GM18520 (cell line): Measurements from ENCODE around the gene MFAP3L.
"Not testable (repeated sequence)": the region's sequence is repeated elsewhere in the genome, so short reads cannot be mapped to it uniquely, and the experiment has no call there.

ENCODE experiments used
- ATAC-seq: cut with Tn5 transposase; IDR thresholded peaks from one replicate; pipeline ENCODE4 v1.9.1; 2021; ENCODE audit not compliant: unreplicated experiment

Gene MFAP3L

DNA sequence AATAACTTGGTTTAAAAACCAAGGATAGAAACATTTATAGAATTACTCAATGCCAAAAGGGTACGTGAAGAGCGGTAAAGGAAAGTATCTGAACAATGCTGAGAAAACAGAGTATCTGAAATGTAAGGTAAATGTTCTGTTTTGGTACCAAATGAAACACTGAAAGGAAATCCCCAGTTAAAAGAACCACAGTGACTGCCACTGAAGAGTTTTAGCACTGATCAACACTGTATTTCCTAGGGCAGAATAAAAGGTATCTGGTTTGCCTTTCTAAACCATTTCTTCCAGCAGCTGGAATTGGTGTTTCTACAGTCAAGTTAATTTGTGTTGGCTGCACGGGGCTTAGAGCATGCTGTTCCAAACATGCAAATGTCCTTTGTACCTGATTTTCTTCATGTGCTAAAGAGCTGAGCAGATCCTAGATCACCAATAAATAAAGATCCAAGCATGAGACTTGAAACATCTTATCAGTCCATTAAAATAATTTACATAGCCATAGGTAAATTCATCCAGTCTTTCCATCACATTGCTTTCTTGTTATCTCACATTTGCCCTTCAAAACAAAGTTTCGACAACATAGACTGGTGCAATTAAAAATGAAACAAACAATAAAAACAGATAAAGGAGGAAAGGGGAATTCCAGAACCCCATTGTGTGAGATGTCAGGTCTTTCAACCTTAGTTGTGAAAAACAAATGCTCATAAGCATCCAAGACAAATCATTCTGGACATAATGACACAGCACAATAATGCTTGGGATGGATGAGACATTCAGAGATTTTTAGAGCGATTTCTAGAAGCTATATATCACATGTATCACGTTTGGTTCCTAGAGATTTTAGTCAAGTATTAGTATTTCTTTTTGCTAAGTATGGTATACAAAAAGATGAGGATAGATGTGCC, 38.6 kb downstream of the MFAP3L start:
- ATAC-seq = no peak

DNA sequence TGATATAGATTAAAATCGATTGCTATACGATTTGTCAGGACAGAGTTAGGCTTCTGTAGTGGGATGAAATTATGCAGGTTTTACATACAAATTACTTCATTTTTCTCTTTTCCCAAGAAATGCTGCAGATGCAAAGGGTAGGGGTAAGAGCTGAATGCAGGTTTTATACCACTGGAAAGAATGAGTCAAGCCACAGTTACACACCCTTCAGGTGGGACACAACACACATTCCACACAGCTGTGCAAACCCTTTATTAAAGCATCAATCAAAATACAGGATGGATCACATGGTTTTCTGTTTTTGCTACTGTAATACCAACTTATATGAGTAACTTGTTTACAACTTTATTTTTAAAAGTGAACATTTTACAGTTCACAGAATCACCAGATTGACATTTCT, 39.8 kb downstream of the MFAP3L start:
- ATAC-seq = no peak

DNA sequence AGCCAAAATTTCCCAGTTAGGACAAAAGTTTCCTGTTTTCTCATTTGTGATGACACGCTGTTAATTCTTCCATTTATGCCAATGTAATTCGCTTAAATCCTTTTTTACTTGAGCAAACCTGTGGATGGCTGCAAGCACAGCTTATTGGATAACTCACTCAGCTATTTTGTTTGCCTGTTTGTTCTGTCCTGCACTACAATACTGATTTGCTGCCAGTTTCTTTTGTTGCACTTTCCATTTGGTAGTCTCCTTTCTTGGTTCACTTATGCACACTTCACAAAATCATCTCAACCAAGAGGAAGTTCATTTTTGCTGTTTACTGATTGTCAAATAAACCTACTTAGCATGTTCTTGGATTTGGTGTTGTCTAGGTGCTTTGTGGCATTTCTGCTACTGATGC, 40.3 kb downstream of the MFAP3L start:
- ATAC-seq = no peak

DNA sequence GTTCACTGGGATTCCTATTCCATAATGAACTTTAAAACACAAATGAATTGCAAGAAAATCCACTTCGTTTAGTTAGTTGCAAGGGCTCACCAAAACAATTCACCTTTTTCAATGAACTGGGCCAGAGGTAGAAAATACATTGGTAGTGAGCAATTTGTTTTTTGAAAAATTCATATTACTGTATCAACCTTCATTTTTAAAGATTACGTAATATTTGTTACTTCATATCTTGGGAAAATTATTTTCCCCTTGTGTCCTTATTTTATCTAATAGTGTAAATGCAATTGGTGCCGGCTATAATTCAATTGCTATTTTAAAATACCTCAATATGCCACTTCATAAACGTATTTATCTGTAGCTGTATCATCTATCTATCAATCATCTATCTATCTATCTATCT, 41.5 kb downstream of the MFAP3L start:
- ATAC-seq = no peak

DNA sequence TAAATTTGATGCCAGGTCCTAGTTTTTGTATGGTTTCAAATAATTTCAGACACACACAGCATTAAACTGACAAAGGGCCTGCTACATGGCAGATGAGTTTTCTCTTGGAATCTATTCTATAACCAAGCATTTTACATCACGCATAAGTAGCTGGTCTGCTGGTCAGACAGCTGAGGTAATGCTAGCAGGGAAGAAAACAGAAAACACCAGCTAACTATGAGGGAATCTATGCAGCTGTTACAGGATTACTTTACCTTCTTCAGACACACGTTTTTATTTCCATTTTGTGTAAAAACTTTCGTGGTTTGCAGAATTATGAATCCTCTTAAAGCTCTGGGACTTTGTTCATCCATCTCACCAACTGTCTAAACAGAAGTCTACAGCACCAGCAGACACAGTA, 42.0 kb downstream of the MFAP3L start:
- ATAC-seq = no peak

DNA sequence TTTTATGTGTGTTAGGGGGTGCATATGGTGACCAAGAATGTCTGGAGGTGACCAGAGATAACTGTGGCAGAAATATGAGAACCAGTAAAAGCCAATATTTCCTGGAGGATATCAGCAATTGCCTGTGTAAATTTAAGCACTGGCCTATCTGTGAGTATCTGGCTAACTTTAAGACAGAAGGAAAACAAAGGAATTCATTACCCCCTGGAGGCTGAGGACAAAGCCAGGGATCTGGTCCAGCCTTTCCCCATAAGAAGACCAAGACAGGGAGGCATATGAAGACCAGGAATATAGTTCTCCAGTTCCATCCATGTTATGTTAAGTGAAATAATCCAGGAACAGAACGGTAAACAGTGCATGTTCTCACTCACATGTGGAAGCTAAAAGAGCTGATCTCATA, 49.2 kb downstream of the MFAP3L start:
- ATAC-seq = no peak

DNA sequence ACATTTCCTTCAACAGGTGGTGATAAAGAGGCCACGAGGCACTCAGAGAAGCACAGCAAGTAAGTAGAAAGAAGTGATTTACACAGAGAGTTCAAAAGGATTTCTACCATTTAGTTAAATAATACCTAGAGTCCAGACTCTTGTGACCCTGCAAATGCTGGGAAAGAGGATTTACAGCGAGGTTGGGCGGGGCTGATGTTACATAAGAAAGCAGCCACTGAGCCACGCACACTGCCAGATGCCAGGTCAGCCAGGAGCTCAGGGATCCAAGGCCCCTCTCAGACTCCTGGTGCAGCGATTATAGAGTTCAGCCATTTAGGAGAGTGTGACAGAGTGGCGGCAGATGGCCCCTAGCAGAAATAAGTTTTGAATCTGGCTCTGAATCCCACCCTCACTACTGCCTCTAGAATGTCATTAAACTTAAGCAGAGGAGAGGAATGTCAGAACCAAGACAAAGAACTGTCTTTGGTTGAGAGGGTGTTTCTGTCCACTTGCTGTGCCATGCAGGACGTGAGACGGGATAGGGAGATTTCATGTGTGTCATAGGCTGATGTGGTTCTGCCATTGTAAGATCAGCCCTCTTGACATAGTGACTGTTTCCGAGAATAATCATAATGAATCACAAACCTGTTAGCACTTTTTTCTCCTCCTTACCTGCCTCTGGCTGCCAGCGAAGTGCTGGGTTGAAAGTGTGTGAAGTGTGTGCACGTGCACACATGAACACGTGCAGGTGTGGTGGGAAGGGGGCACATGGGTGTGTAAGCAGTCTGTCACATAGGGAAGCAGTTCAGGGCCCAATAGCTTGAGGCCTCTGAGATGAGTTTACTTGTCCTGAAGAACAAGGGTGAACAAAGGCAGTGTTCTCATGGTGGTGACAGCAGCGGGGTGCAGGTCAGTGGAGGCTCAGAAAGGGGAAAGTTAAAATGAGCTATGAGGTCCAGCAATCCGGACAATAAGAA, 50.1 kb downstream of the MFAP3L start:
- ATAC-seq = no peak

DNA sequence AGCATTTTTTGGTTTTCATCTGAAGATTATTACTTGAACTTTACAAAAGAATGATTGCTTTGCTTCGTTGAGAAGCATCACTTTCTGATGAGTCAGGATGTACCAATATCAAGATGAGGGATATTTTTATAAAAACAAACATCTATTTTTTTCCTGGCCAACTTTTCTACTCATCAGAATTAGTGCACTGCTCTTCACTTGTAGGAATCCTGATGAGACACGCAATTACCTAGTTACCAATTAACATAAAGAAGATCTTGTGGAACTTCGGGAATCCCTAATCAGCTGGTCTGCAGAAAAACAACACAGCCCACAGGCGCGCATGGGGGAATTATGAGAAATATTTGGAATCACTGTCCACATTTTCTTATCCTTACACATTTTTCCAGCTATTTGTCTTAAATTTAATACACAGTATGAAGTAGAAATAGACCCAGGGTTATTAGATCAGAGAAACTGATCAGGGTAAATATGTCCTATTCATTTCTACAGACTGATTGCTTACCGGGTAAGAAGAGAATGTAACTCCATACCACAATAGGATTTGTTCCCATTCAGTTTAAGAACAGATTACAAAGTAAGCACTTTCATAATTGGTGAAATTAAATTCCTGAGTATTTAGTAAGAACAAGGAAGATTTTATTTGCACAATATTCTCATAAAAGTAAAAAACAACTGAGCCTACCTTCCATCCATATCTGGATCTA, 50.9 kb downstream of the MFAP3L start:
- ATAC-seq = no peak

DNA sequence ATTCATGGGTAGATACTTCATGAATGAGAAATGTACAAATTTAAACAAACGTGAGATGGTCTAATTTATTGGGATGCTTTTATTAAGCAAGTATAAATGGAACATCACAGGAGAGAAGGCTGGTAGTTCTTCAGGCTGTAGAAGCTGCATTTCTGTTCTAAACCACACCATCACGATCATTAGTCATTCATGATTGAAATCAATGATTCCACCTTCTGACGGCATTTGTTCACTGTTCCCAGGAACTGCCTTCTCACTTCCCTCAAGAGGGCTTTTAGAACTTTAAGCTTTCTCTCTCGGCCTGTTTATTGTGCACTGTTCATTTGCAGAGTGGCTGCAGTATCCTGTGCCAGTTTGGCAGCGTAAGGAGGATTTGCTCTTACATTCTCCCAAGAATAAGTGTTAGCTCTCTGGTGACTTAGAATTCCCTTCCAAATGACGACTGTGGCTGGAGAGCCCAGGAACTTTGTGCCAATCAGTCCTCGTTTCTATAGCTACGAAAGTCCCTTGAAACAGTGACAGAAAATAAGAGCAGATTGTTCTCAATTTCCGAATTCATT, 54.7 kb downstream of the MFAP3L start:
- no peak for ATAC-seq

DNA sequence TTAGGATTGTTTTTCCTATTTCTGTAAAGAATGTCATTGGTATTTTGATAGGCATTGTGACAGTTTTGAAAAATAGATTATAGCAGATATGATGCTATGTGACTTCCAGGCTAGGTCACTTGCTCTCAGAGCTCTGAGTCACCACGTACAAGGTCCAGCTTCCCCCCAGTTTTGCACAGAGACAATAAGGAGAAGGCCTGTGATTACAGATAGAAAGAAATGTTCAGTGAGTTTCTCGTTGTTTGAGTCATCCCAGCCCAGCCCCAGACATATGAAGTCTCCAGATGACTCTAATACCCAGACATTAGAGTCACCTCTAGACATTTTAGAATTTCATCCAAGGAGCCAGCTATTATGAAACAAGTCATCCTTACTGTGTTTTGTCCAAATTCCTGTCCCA, 57.2 kb downstream of the MFAP3L start:
- ATAC-seq = no peak

DNA sequence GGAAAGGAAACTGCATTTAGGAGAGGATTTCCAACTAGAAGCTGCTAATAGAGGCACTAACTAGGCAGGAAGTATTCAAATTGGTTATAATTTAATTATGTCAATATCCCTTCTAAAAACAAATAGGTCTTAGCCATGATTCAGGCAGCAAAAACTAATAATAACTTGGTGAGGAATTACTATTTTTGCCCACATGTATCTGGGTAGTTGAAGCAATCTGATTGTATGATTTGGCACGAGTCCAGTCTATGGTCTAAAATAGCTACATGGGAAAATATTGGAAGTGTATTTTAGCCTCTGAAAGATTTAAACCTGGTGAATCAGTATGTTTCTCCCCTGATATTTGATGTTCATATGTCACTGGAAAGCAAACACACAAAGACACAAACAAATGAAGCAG, 62.2 kb downstream of the MFAP3L start:
- ATAC-seq = no peak

DNA sequence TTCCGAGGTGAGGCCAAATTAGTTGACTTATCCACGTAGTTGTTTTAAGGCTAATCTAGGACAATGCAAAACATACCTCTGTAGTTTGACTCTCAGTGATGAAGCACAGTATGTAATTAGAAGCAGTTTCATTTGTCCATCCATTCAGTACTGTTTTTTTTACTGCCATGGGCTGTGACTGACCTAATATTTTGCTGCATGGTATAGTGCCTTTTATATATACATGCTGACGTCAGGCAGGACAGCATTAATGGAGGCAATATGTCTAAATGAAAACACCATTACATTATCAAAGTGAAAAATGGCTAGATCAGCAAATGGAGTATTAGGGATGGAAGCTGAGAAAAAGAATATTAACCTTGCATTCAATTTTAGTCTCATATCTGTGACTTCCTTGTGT, 66.9 kb downstream of the MFAP3L start:
- ATAC-seq = no peak

DNA sequence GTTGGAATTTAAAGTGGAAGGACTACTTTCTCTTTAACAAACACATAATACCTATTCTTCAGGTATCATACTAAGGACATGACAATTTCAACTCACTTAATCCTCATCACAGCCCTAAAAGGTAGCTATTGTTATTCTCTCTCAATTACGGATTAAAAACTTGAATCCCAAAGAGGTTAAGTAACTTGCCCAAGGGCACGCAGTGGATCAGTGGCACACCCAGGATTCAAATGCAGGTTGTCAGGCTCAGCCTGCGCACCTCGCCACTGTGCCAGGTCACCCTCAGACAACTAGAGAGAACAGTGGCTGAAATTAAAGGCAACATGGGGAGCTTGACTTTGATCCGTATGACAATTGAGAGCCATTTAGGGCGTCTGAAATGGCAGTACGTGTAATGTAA, 67.6 kb downstream of the MFAP3L start:
- ATAC-seq = no peak

DNA sequence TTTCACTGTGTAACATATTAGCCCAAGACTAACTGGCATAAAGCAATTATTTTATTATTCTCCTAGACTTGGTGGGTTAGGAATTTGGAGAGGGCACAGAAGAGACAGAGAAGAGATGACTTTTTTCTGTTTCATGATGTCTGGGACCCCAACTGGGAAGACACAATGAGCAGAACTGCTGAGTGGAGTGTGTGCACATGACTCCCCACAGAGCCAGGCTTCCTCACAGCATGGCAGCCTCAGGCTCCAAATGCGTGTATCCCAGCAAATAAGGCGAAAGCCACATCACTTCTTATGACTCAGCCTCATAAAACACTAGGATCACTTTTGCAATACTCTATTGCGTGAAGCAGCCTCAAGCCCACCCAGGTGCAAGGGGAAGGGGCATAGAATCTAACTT, 68.4 kb downstream of the MFAP3L start:
- no peak for ATAC-seq

DNA sequence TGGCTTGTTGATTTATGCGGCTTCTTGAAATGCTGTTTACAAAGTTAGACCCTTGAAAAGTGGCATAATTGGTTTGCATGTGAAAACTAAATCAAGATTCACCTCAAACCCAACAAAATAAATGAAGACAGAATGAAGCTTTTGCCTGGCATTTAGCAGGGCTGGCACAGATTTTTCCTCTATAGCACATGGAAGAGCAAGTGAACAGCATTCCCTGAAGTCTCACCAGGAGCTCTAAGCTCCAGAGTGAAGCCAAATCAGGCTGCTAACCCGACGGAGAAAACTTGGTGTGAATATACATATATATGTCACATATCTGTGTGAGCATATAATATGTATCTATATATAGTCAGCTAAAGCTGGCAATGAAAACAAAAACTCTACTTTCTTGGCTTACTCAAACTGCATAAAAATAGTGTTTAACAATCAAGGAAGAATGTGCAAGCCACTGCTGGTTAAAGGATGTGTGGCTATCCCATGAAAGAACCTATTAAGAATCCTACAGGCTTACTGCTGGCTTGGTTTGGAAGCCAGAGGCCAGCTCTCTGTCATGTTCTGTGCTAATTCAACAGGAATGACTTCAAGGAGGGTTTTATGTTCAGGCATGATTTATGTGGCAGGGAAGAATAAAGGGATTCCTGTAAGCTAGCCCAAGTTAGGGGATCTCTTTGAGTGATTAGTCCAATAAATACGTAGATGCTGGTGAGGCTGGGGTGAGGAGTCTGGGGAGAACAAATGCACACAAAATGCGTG, 69.9 kb downstream of the MFAP3L start:
- no peak for ATAC-seq

DNA sequence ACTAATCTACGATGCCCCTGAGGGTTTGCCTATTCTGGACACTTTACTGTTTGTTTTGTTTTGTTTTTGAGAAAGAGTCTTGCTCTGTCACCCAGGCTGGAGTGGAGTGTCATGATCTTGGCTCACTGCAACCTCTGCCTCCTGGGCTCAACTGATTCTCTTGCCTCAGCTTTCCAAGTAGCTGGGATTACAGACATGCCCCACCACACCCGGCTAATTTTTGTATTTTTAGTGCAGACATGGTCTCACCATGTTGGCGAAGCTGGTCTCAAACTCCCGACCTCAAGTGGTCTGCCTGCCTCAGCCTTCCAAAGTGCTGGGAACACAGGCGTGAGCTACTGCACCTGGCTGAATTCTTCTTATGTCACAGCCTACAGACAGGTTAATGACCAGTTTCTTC, 70.7 kb downstream of the MFAP3L start:
- no peak for ATAC-seq

DNA sequence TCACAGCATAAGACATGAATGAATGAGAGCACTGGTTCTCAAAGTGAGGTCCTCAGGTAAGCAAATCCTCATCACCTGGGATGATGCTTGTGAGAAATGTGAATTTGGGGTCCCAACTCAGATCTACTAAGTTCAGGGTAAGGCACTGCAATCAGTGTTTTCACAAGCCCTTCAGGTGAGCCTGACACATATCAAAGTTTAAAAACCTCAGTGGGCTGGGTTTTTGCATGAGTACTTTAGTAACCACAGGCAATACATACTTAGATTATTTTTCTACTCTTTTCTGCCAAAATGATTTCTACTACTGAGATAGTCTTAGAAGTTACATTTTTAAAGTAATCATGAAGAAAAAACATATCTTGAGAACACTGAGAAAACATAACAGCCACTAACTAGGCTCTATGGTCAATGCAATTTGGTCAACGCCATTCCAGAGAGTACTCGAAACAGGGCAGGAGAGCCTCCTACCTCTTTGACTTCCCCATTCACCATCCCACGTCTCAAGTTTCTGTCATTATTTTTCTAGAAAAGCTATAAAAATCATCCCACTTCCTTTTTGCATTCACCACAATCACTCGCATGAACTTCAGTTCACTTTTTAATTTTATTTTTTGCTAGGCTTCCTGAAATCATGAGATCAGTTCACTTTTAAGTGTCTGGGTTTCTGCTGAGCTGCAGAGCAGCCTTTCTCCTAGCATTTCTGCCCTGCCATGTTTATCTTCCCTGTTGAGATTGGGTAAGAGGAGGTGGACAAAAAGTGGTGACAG, 73.8 kb downstream of the MFAP3L start:
- ATAC-seq = no peak

DNA sequence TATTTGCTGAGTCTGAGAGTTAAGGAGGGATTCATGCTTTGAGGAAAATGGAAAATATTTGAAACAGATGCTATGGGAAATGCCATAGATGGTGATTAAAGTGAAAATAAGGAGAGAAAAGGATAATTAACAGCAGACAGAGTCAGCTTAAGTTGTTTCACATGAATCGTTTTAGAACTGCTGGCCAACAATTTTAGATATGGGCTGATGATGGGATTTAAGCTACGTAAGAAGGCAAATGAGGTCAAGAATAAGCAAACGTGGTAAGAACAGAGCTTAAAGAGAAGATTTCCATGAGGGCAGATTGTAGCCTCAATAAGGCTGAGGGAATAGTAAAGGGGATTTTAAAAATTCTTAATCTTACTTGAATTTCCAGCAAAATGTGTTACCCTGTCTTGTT, 77.9 kb downstream of the MFAP3L start:
- ATAC-seq = no peak

DNA sequence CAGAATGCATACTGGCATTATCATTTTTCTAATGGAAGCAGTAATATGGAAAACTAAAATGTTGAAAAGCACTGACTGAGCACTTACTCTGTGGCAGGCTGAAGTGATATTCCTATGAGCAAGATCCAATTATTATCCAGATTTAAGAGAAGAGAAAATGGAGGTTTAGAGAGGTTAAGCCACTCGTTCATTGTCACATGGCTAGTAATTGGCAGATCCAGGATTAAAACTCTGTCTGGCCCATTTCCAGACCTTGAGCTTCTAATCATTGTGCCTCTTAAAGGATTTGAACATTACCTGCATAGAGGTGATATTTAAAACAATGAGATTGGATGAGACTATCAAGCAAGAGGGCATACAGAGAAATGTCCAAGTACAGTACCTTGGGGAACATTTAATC, 80.6 kb downstream of the MFAP3L start:
- no peak for ATAC-seq

DNA sequence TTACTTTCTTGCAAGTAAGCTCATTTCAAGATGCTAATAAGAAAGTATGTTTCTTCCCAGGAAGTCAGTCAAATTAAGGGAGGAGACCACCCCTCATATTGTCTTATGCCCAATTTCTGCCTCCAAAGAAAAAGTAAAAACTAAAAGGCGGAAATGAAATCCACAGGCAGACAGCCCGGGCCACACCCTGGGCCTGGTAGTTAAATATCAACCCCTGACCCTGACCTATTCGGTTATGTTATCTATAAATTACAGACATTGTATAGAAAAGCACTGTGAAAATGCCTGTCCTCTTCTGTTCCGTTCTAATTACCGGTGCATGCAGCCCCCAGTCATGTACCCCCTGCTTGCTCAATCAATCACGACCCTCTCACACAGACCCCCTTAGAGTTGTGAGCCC, 82.6 kb downstream of the MFAP3L start:
- not testable (repeated sequence) for ATAC-seq
